Adipocyte (in vitro differentiated cells): Measurements from ENCODE around the gene CA5A.
A peak's percentile ranks its signal among the peaks of the same experiment; 100 is the strongest.

Experiments used
- DNase-seq: peaks from one replicate; pipeline ENCODE4 v3.0.0-alpha.2; 2015; ENCODE audit warnings: low read depth
- H3K27me3 ChIP-seq: replicated peaks from 2 replicates; pipeline ENCODE4 v1.7.0; 2013; ENCODE audit warnings: mild to moderate bottlenecking, low read length, moderate library complexity; ENCODE audit not compliant: control insufficient read depth, insufficient read depth
- H3K36me3 ChIP-seq: 2 replicates; pipeline ENCODE4 v1.7.0; 2013; ENCODE audit warnings: low read length, mild to moderate bottlenecking, moderate library complexity; ENCODE audit not compliant: control insufficient read depth, insufficient read depth, severe bottlenecking
- H3K4me1 ChIP-seq: 2 replicates; pipeline ENCODE4 v1.7.0; 2013; ENCODE audit warnings: mild to moderate bottlenecking, low read length, moderate library complexity; ENCODE audit not compliant: control insufficient read depth, insufficient read depth
- H3K4me3 ChIP-seq: 2 replicates; pipeline ENCODE4 v1.7.0; 2013; ENCODE audit warnings: mild to moderate bottlenecking, low read length, moderate library complexity
- H3K9ac ChIP-seq: 2 replicates; pipeline ENCODE4 v1.7.0; 2013; ENCODE audit warnings: mild to moderate bottlenecking, low read length, moderate library complexity
- H3K9me3 ChIP-seq: 2 replicates; pipeline ENCODE4 v1.7.0; 2013; ENCODE audit warnings: mild to moderate bottlenecking, low read length, moderate library complexity; ENCODE audit not compliant: control insufficient read depth

Gene CA5A

GRCh38 chr16:87856791-87857228 is 79.5 kb downstream of the CA5A start:
- H3K36me3 ChIP-seq: no peaks in the 10 kb centered on the region
- H3K4me1 ChIP-seq: peaks cover 20% of the 10 kb centered on the region
- no peaks in the 10 kb centered on the region for H3K9me3 ChIP-seq
- no peak overlapping the region for H3K9ac ChIP-seq
- H3K27me3 ChIP-seq: no peaks in the 10 kb centered on the region
- no peak for DNase-seq
- H3K4me3 ChIP-seq: no peak overlapping the region

- Histone ChIP-seq H3K4me1 (peaks cover 20% of the 10 kb centered on the region), H3K36me3 (no peaks in the 10 kb centered on the region)
Observed at GRCh38 chr16:87855852-87856715, 80.2 kb downstream of the CA5A start.

GRCh38 chr16:87854907-87855683 is 81.2 kb downstream of the CA5A start:
- Histone ChIP-seq H3K4me1 (peaks cover 20% of the 10 kb centered on the region), H3K36me3 (peaks cover 8% of the 10 kb centered on the region), H3K9ac (no peak overlapping the region), H3K9me3 (no peaks in the 10 kb centered on the region), H3K4me3 (no peak overlapping the region), H3K27me3 (no peaks in the 10 kb centered on the region)
- no peak for DNase-seq

More at GRCh38 chr16:87855852-87856715, 80.2 kb downstream of the CA5A start:
- Histone ChIP-seq H3K9ac (no peak overlapping the region), H3K4me3 (no peak overlapping the region), H3K27me3 (no peaks in the 10 kb centered on the region), H3K9me3 (no peaks in the 10 kb centered on the region)
- no peak for DNase-seq

- peaks cover 21% of the 10 kb centered on the region for H3K4me1 ChIP-seq
- DNase-seq: no peak
- no peaks in the 10 kb centered on the region for H3K9me3 ChIP-seq
- H3K9ac ChIP-seq: no peak overlapping the region
- peaks cover 8% of the 10 kb centered on the region for H3K36me3 ChIP-seq
- no peak overlapping the region for H3K4me3 ChIP-seq
- no peaks in the 10 kb centered on the region for H3K27me3 ChIP-seq
Observed at GRCh38 chr16:87854053-87854906, 82.0 kb downstream of the CA5A start.

GRCh38 chr16:87853411-87854052 is 82.8 kb downstream of the CA5A start:
- peak overlapping the region; percentile 72 for H3K4me3 ChIP-seq
- DNase-seq: peak; percentile 98
- no peaks in the 10 kb centered on the region for H3K27me3 ChIP-seq
- peaks cover 22% of the 10 kb centered on the region for H3K4me1 ChIP-seq
- H3K36me3 ChIP-seq: peaks cover 8% of the 10 kb centered on the region
- H3K9ac ChIP-seq: peak overlapping the region; percentile 82
- H3K9me3 ChIP-seq: no peaks in the 10 kb centered on the region

- Histone ChIP-seq H3K4me3 (no peak overlapping the region), H3K4me1 (peaks cover 32% of the 10 kb centered on the region), H3K9ac (no peak overlapping the region), H3K9me3 (no peaks in the 10 kb centered on the region), H3K36me3 (peaks cover 8% of the 10 kb centered on the region), H3K27me3 (no peaks in the 10 kb centered on the region)
- DNase-seq: no peak
Observed at GRCh38 chr16:87851601-87852000, 84.7 kb downstream of the CA5A start.

GRCh38 chr16:87851141-87851587 is 85.2 kb downstream of the CA5A start:
- no peak overlapping the region for H3K4me3 ChIP-seq
- no peaks in the 10 kb centered on the region for H3K9me3 ChIP-seq
- H3K4me1 ChIP-seq: peaks cover 32% of the 10 kb centered on the region
- no peak overlapping the region for H3K9ac ChIP-seq
- H3K36me3 ChIP-seq: peaks cover 8% of the 10 kb centered on the region
- no peaks in the 10 kb centered on the region for H3K27me3 ChIP-seq
- no peak for DNase-seq

GRCh38 chr16:87850009-87851006 is 86.0 kb downstream of the CA5A start:
- H3K36me3 ChIP-seq: peaks cover 8% of the 10 kb centered on the region
- H3K9ac ChIP-seq: no peak overlapping the region
- no peaks in the 10 kb centered on the region for H3K9me3 ChIP-seq
- no peaks in the 10 kb centered on the region for H3K27me3 ChIP-seq
- H3K4me3 ChIP-seq: no peak overlapping the region
- H3K4me1 ChIP-seq: peaks cover 32% of the 10 kb centered on the region
- peak; percentile 71 for DNase-seq

- Histone ChIP-seq H3K27me3 (no peaks in the 10 kb centered on the region), H3K36me3 (peaks cover 8% of the 10 kb centered on the region), H3K4me3 (no peak overlapping the region), H3K9ac (no peak overlapping the region), H3K4me1 (peaks cover 32% of the 10 kb centered on the region), H3K9me3 (no peaks in the 10 kb centered on the region)
- no peak for DNase-seq
Observed at GRCh38 chr16:87849419-87850008, 86.8 kb downstream of the CA5A start.
